Karpas-422 (cell line): ENCODE data around the gene OTOG. TPM values are rescaled to one million over a fixed set of nuclear protein-coding genes. Genes with fewer than 3 reads are reported as not detected.
A peak's percentile ranks its signal among the peaks of the same experiment; 100 is the strongest.

Experiments
- DNase-seq: peaks from one replicate; pipeline ENCODE4 v3.0.0-alpha.2; 2015
- H2AFZ ChIP-seq: fragments of 200-600 bp; sonication (generic); 2 replicates; pipeline ENCODE4 v1.6.1; 2014; ENCODE audit warnings: antibody characterized with exemption, low read length, mixed read lengths
- H3K27ac ChIP-seq: fragments of 200-600 bp; sonication (generic); 2 replicates; pipeline ENCODE4 v1.5.1; 2014; ENCODE audit warnings: mild to moderate bottlenecking, low read length, moderate library complexity
- H3K27me3 ChIP-seq: fragments of 200-600 bp; sonication (generic); 2 replicates; pipeline ENCODE4 v1.6.1; 2014; ENCODE audit warnings: low read length, mixed read lengths
- H3K36me3 ChIP-seq: fragments of 200-600 bp; sonication (generic); 2 replicates; pipeline ENCODE4 v1.6.1; 2014; ENCODE audit warnings: low read length, mixed read lengths; ENCODE audit not compliant: insufficient read depth
- H3K4me1 ChIP-seq: fragments of 200-600 bp; sonication (generic); 2 replicates; pipeline ENCODE4 v1.6.1; 2014; ENCODE audit warnings: mild to moderate bottlenecking, low read length, mixed read lengths
- H3K4me2 ChIP-seq: fragments of 200-600 bp; sonication (generic); 2 replicates; pipeline ENCODE4 v1.6.1; 2014; ENCODE audit warnings: low read length, low read depth, mild to moderate bottlenecking; ENCODE audit not compliant: poor library complexity, severe bottlenecking
- H3K4me3 ChIP-seq: fragments of 200-600 bp; sonication (generic); 2 replicates; pipeline ENCODE4 v1.5.1; 2014; ENCODE audit warnings: mild to moderate bottlenecking, antibody characterized with exemption, low read length, mixed read lengths
- H3K79me2 ChIP-seq: fragments of 200-600 bp; sonication (generic); 2 replicates; pipeline ENCODE4 v1.6.1; 2014; ENCODE audit warnings: mild to moderate bottlenecking, low read length, mixed read lengths
- H3K9ac ChIP-seq: fragments of 200-600 bp; sonication (generic); 2 replicates; pipeline ENCODE4 v1.6.0; 2014; ENCODE audit warnings: low read length
- H3K9me2 ChIP-seq: fragments of 200-600 bp; sonication (generic), shearing (Covaris generic); replicated peaks from 2 replicates; pipeline ENCODE4 v1.6.0; 2014; ENCODE audit warnings: mild to moderate bottlenecking, low read length, moderate library complexity; ENCODE audit not compliant: insufficient read depth
- H3K9me3 ChIP-seq: fragments of 300-700, 200-600 bp; sonication (generic); 2 replicates; pipeline ENCODE4 v1.6.1; 2014; ENCODE audit warnings: low read length, mixed read lengths
- H4K20me1 ChIP-seq: fragments of 200-600 bp; sonication (generic); 2 replicates; pipeline ENCODE4 v1.6.1; 2014; ENCODE audit warnings: mild to moderate bottlenecking, antibody characterized with exemption, low read length, low read depth; ENCODE audit not compliant: insufficient read depth
- total RNA-seq: library from RNA; depleted of rRNA; stranded (reverse); fragments of >200 nt; shearing (Covaris generic); gene quantifications from 2 replicates; pipeline ENCODE4 v1.2.3, GENCODE V29; 2014; ENCODE audit warnings: low replicate concordance

OTOG gene
- total RNA-seq, 1 experiment from 2014 or later = not detected

- H3K36me3 ChIP-seq = no peaks in the 10 kb centered on the region
- peak; percentile 42 for DNase-seq
- no peaks in the 10 kb centered on the region for H4K20me1 ChIP-seq
- H3K9me2 ChIP-seq = no peaks in the 10 kb centered on the region
- H3K79me2 ChIP-seq = no peaks in the 10 kb centered on the region
- no peaks in the 10 kb centered on the region for H3K9me3 ChIP-seq
- H3K4me2 ChIP-seq = no peak overlapping the region
- H3K4me1 ChIP-seq = no peaks in the 10 kb centered on the region
- no peaks in the 10 kb centered on the region for H3K27me3 ChIP-seq
- no peak overlapping the region for H3K27ac ChIP-seq
- H3K4me3 ChIP-seq = no peak overlapping the region
- H3K9ac ChIP-seq = no peak overlapping the region
- H2AFZ ChIP-seq = no peak overlapping the region
These were observed 16.2 kb downstream of the OTOG start for GRCh38 chr11:17563231-17563646.

GRCh38 chr11:17563961-17564686, 17.1 kb downstream of the OTOG start:
- H3K36me3 ChIP-seq = no peaks in the 10 kb centered on the region
- H3K27me3 ChIP-seq = no peaks in the 10 kb centered on the region
- no peaks in the 10 kb centered on the region for H3K79me2 ChIP-seq
- H3K4me3 ChIP-seq = no peak overlapping the region
- no peak overlapping the region for H3K27ac ChIP-seq
- H3K4me1 ChIP-seq = no peaks in the 10 kb centered on the region
- no peaks in the 10 kb centered on the region for H3K9me3 ChIP-seq
- no peak for DNase-seq
- no peak overlapping the region for H2AFZ ChIP-seq
- H3K9me2 ChIP-seq = no peaks in the 10 kb centered on the region
- no peaks in the 10 kb centered on the region for H4K20me1 ChIP-seq
- no peak overlapping the region for H3K9ac ChIP-seq
- H3K4me2 ChIP-seq = no peak overlapping the region

- H3K9ac ChIP-seq = no peak overlapping the region
- H3K27me3 ChIP-seq = no peaks in the 10 kb centered on the region
- H4K20me1 ChIP-seq = no peaks in the 10 kb centered on the region
- no peaks in the 10 kb centered on the region for H3K79me2 ChIP-seq
- H3K27ac ChIP-seq = no peak overlapping the region
- no peaks in the 10 kb centered on the region for H3K36me3 ChIP-seq
- H2AFZ ChIP-seq = no peak overlapping the region
- no peaks in the 10 kb centered on the region for H3K9me2 ChIP-seq
- peak; percentile 64 for DNase-seq
- H3K4me1 ChIP-seq = no peaks in the 10 kb centered on the region
- H3K4me3 ChIP-seq = no peak overlapping the region
- no peak overlapping the region for H3K4me2 ChIP-seq
- H3K9me3 ChIP-seq = no peaks in the 10 kb centered on the region
These were observed 17.6 kb downstream of the OTOG start for GRCh38 chr11:17564687-17565042.

GRCh38 chr11:17568944-17569343, 21.9 kb downstream of the OTOG start:
- Histone ChIP-seq H3K9ac (no peak overlapping the region), H2AFZ (no peak overlapping the region), H3K9me3 (no peaks in the 10 kb centered on the region), H3K36me3 (no peaks in the 10 kb centered on the region), H3K27ac (no peak overlapping the region), H4K20me1 (no peaks in the 10 kb centered on the region), H3K4me2 (no peak overlapping the region), H3K9me2 (no peaks in the 10 kb centered on the region), H3K79me2 (no peaks in the 10 kb centered on the region), H3K27me3 (no peaks in the 10 kb centered on the region), H3K4me3 (no peak overlapping the region), H3K4me1 (peaks cover 9% of the 10 kb centered on the region)
- DNase-seq = no peak

GRCh38 chr11:17570034-17570433, 23.0 kb downstream of the OTOG start:
- Histone ChIP-seq H3K9me3 (no peaks in the 10 kb centered on the region), H4K20me1 (no peaks in the 10 kb centered on the region), H3K9ac (no peak overlapping the region), H3K36me3 (no peaks in the 10 kb centered on the region), H3K4me2 (no peak overlapping the region), H2AFZ (no peak overlapping the region), H3K4me3 (no peak overlapping the region), H3K27me3 (no peaks in the 10 kb centered on the region), H3K9me2 (no peaks in the 10 kb centered on the region), H3K27ac (no peak overlapping the region), H3K79me2 (no peaks in the 10 kb centered on the region), H3K4me1 (peaks cover 9% of the 10 kb centered on the region)
- DNase-seq = no peak

GRCh38 chr11:17571431-17572358, 24.6 kb downstream of the OTOG start:
- no peak overlapping the region for H3K4me2 ChIP-seq
- H3K9ac ChIP-seq = no peak overlapping the region
- no peak overlapping the region for H3K4me3 ChIP-seq
- no peaks in the 10 kb centered on the region for H3K79me2 ChIP-seq
- H4K20me1 ChIP-seq = no peaks in the 10 kb centered on the region
- H3K9me2 ChIP-seq = no peaks in the 10 kb centered on the region
- DNase-seq = no peak
- no peak overlapping the region for H3K27ac ChIP-seq
- H2AFZ ChIP-seq = peak overlapping the region; percentile 37; the same call in 1 of the 2 replicates
- no peaks in the 10 kb centered on the region for H3K27me3 ChIP-seq
- no peaks in the 10 kb centered on the region for H3K36me3 ChIP-seq
- no peaks in the 10 kb centered on the region for H3K9me3 ChIP-seq
- H3K4me1 ChIP-seq = peaks cover 9% of the 10 kb centered on the region

GRCh38 chr11:17572359-17572690, 25.3 kb downstream of the OTOG start:
- no peaks in the 10 kb centered on the region for H3K36me3 ChIP-seq
- no peak overlapping the region for H3K27ac ChIP-seq
- H3K9me3 ChIP-seq = no peaks in the 10 kb centered on the region
- peak overlapping the region; percentile 37; the same call in 1 of the 2 replicates for H2AFZ ChIP-seq
- H3K4me2 ChIP-seq = no peak overlapping the region
- H3K4me1 ChIP-seq = peaks cover 9% of the 10 kb centered on the region
- no peak overlapping the region for H3K4me3 ChIP-seq
- no peaks in the 10 kb centered on the region for H3K27me3 ChIP-seq
- H3K9me2 ChIP-seq = no peaks in the 10 kb centered on the region
- peak; percentile 58 for DNase-seq
- H3K9ac ChIP-seq = no peak overlapping the region
- H3K79me2 ChIP-seq = no peaks in the 10 kb centered on the region
- no peaks in the 10 kb centered on the region for H4K20me1 ChIP-seq

- H3K4me1 ChIP-seq = peaks cover 9% of the 10 kb centered on the region
- no peak overlapping the region for H3K27ac ChIP-seq
- H4K20me1 ChIP-seq = no peaks in the 10 kb centered on the region
- H3K27me3 ChIP-seq = no peaks in the 10 kb centered on the region
- no peak overlapping the region for H3K4me2 ChIP-seq
- H3K9me2 ChIP-seq = no peaks in the 10 kb centered on the region
- H3K9ac ChIP-seq = no peak overlapping the region
- H3K79me2 ChIP-seq = no peaks in the 10 kb centered on the region
- H3K36me3 ChIP-seq = no peaks in the 10 kb centered on the region
- DNase-seq = no peak
- no peak overlapping the region for H3K4me3 ChIP-seq
- no peaks in the 10 kb centered on the region for H3K9me3 ChIP-seq
- peak overlapping the region; percentile 37; the same call in 1 of the 2 replicates for H2AFZ ChIP-seq
These were observed 25.9 kb downstream of the OTOG start for GRCh38 chr11:17572791-17573460.
